GM12873 (cell line): ENCODE results near the gene THRB.

Experiments used
- CTCF ChIP-seq: IDR thresholded peaks from 2 replicates; pipeline ENCODE4 v1.5.1; 2012; ENCODE audit warnings: low read depth, mild to moderate bottlenecking, moderate library complexity, low read length, control low read depth; ENCODE audit not compliant: insufficient read depth; ENCODE audit errors: missing control alignments

Gene THRB

GRCh38 chr3:24299806-24300626 lies 194.6 kb downstream of the THRB start:
- TF ChIP-seq CTCF = no peak

GRCh38 chr3:24299246-24299805 lies 195.3 kb downstream of the THRB start:
- no peak for TF ChIP-seq CTCF

- TF ChIP-seq CTCF = no peak
These were observed 198.0 kb downstream of the THRB start for GRCh38 chr3:24296441-24297205.

- no peak for TF ChIP-seq CTCF
These were observed 200.5 kb downstream of the THRB start for GRCh38 chr3:24294150-24294549.

GRCh38 chr3:24291646-24292045 lies 203.0 kb downstream of the THRB start:
- TF ChIP-seq CTCF = no peak

- no peak for TF ChIP-seq CTCF
These were observed 204.1 kb downstream of the THRB start for GRCh38 chr3:24290596-24290995.

- TF ChIP-seq CTCF = no peak
These were observed 206.0 kb downstream of the THRB start for GRCh38 chr3:24288496-24289236.
